ENCODE results near the gene COG1. TPM values are rescaled to one million over a fixed set of nuclear protein-coding genes. Genes with fewer than 3 reads are reported as not detected.
A peak's percentile ranks its signal among the peaks of the same experiment; 100 is the strongest.
"Not testable (repeated sequence)": the region's sequence is repeated elsewhere in the genome, so short reads cannot be mapped to it uniquely, and the experiment has no call there.

COG1 gene
- total and polyA plus RNA-seq, 2 donors (not counting 3 experiments of a cell fraction or from before 2014, with no cell fraction given), result 26.2 to 39.0 TPM

DNA sequence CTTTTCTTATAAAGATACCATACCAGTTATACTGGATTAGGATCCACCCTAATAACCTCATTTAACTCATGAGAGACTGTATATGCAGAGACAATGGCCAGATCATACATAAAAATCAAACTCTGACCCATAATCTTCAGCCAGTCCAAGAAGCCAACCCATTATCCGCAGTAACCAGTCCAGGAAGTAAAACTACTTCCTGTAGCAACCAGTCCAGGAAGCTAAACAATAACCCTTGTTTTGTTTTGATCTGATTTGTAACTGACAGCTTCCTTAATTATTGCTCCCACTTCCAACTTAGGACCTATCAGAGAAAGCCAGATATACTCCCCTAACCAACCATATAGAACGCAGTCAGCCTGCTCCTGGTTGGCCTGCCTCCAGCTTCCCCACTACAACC is 47.2 kb upstream of the COG1 start:
- intact Hi-C loops (cut with micrococcal nuclease), result no loop called here
- Histone ChIP-seq H3K4me3 (replicated peaks in 1 of 3; ENCODE audit: insufficient read depth in 1 of 3, low read depth in 1 of 3, low read length in 3 of 3) (no peak overlapping the region), H3K4me2 (ENCODE audit: insufficient read depth, low read length) (no peak overlapping the region), H3K36me3 (ENCODE audit: control insufficient read depth in 2 of 2, extremely low read depth in 1 of 2, insufficient read depth in 2 of 2, low read length in 2 of 2) (no peaks in the 10 kb centered on the region), H3K9me3 (replicated peaks; ENCODE audit: control insufficient read depth, insufficient read depth, low read length) (peaks cover 2% of the 10 kb centered on the region), H2AFZ (ENCODE audit: low read depth, low read length) (no peak overlapping the region), H3K4me1 (ENCODE audit: control insufficient read depth, extremely low read depth, insufficient read depth, low read length) (peaks cover 9% of the 10 kb centered on the region), H3K9me1 (replicated peaks; ENCODE audit: control insufficient read depth, extremely low read depth, insufficient read depth, low read length) (no peaks in the 10 kb centered on the region), H4K20me1 (replicated peaks; ENCODE audit: control insufficient read depth, extremely low read depth, insufficient read depth, low read length) (no peaks in the 10 kb centered on the region), H3K9ac (replicated peaks; ENCODE audit: extremely low read depth, insufficient read depth, low read length) (no peak overlapping the region), H3K27me3 (ENCODE audit: control insufficient read depth in 2 of 2, insufficient read depth in 2 of 2, low read length in 2 of 2) (peaks cover 0 to 3% of the 10 kb centered on the region in 2 experiments), H3K27ac (ENCODE audit: insufficient read depth, low read depth, low read length) (no peak overlapping the region), H3K79me2 (ENCODE audit: control insufficient read depth, insufficient read depth, low read length) (no peaks in the 10 kb centered on the region)
- POLR2A ChIA-PET, result no interaction called here
- TF ChIP-seq POLR2AphosphoS5 (IDR thresholded peaks at IDR 0.05; ENCODE audit: insufficient read depth, low read depth, low read length), result peak; percentile 35
- TF ChIP-seq, protein P1, sequence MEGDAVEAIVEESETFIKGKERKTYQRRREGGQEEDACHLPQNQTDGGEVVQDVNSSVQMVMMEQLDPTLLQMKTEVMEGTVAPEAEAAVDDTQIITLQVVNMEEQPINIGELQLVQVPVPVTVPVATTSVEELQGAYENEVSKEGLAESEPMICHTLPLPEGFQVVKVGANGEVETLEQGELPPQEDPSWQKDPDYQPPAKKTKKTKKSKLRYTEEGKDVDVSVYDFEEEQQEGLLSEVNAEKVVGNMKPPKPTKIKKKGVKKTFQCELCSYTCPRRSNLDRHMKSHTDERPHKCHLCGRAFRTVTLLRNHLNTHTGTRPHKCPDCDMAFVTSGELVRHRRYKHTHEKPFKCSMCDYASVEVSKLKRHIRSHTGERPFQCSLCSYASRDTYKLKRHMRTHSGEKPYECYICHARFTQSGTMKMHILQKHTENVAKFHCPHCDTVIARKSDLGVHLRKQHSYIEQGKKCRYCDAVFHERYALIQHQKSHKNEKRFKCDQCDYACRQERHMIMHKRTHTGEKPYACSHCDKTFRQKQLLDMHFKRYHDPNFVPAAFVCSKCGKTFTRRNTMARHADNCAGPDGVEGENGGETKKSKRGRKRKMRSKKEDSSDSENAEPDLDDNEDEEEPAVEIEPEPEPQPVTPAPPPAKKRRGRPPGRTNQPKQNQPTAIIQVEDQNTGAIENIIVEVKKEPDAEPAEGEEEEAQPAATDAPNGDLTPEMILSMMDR (IDR thresholded peaks at IDR 0.05; ENCODE audit: extremely low read depth in 1 of 2, insufficient read depth in 1 of 2, low read depth in 1 of 2, low read length in 2 of 2), result no peak
- dilution Hi-C loops (cut with MboI; ENCODE audit: extremely low pct_ligation_motif_present, low sequenced_read_pairs), result no loop called here
- FAIRE-seq, result no peak
- CTCF ChIA-PET, result interaction anchor here (1.1 kb wide), 1 partner anchor 11 kb away, joined by 3 read pairs; no protein-coding TSS in a partner anchor
- BruUV-seq (replicated peaks), result no TSS peak
- DNase-seq (ENCODE audit: low read depth, low spot score), result no peak

DNA sequence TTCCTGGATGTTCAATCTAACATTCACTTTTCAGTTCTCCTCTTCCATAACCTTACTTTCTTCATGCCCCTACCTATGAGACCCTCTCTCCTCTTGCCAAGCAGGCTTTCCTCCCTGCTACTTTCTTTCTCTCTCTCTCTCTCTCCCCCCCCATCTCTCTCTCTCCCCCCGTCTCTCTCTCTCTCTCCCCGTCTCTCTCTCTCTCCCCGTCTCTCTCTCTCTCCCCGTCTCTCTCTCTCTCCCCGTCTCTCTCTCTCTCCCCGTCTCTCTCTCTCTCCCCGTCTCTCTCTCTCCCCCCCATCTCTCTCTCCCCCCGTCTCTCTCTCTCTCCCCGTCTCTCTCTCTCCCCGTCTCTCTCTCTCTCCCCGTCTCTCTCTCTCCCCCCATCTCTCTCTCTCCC is 45.1 kb upstream of the COG1 start:
- H2AFZ ChIP-seq (ENCODE audit: low read depth, low read length); H3K79me2 ChIP-seq (ENCODE audit: control insufficient read depth, insufficient read depth, low read length); FAIRE-seq; H3K4me1 ChIP-seq (ENCODE audit: control insufficient read depth, extremely low read depth, insufficient read depth, low read length); POLR2A ChIA-PET; H4K20me1 ChIP-seq (replicated peaks; ENCODE audit: control insufficient read depth, extremely low read depth, insufficient read depth, low read length); BruUV-seq (replicated peaks); dilution Hi-C loops (cut with MboI; ENCODE audit: extremely low pct_ligation_motif_present, low sequenced_read_pairs); CTCF ChIA-PET; intact Hi-C loops (cut with micrococcal nuclease); H3K4me2 ChIP-seq (ENCODE audit: insufficient read depth, low read length); H3K27ac ChIP-seq (ENCODE audit: insufficient read depth, low read depth, low read length); H3K9me3 ChIP-seq (replicated peaks; ENCODE audit: control insufficient read depth, insufficient read depth, low read length); H3K9me1 ChIP-seq (replicated peaks; ENCODE audit: control insufficient read depth, extremely low read depth, insufficient read depth, low read length); H3K36me3 ChIP-seq (ENCODE audit: control insufficient read depth in 2 of 2, extremely low read depth in 1 of 2, insufficient read depth in 2 of 2, low read length in 2 of 2); H3K4me3 ChIP-seq (replicated peaks in 1 of 3; ENCODE audit: insufficient read depth in 1 of 3, low read depth in 1 of 3, low read length in 3 of 3); H3K27me3 ChIP-seq (ENCODE audit: control insufficient read depth in 2 of 2, insufficient read depth in 2 of 2, low read length in 2 of 2); H3K9ac ChIP-seq (replicated peaks; ENCODE audit: extremely low read depth, insufficient read depth, low read length); DNase-seq (ENCODE audit: low read depth, low spot score): not testable (repeated sequence)

Measured in endothelial cell of umbilical vein (primary cell).